H9 (cell line): ENCODE results near the gene DDA1. TPM values are rescaled to one million over a fixed set of nuclear protein-coding genes. Genes with fewer than 3 reads are reported as not detected.
A peak's percentile ranks its signal among the peaks of the same experiment; 100 is the strongest.

Source experiments
- DNase-seq: peaks from one replicate; pipeline ENCODE4 v3.0.0-alpha.2; 2017
- H2AFZ ChIP-seq: one replicate; pipeline ENCODE4 v1.6.1; 2013; ENCODE audit warnings: mild to moderate bottlenecking, low read length, control low read depth, moderate library complexity
- H2AK5ac ChIP-seq: 2 replicates; pipeline ENCODE4 v1.6.1; 2013; ENCODE audit warnings: low read length, control low read depth, mixed read lengths; ENCODE audit not compliant: insufficient read length
- H2BK120ac ChIP-seq: one replicate; pipeline ENCODE4 v1.6.1; 2013; ENCODE audit warnings: low read depth, mild to moderate bottlenecking, low read length, control low read depth, inconsistent platforms; ENCODE audit not compliant: poor library complexity, severe bottlenecking
- H2BK12ac ChIP-seq: 2 replicates; pipeline ENCODE4 v1.6.1; 2013; ENCODE audit warnings: low read length, control low read depth, mixed read lengths, low read depth; ENCODE audit not compliant: insufficient read length
- H2BK15ac ChIP-seq: 2 replicates; pipeline ENCODE4 v1.6.1; 2013; ENCODE audit warnings: low read depth, low read length, control low read depth
- H2BK20ac ChIP-seq: one replicate; pipeline ENCODE4 v1.6.1; 2013; ENCODE audit warnings: low read depth, mild to moderate bottlenecking, low read length, control low read depth, inconsistent platforms; ENCODE audit not compliant: poor library complexity, severe bottlenecking
- H2BK5ac ChIP-seq: 2 replicates; pipeline ENCODE4 v1.6.1; 2013; ENCODE audit warnings: low read length, control low read depth, mixed read lengths; ENCODE audit not compliant: insufficient read length
- H3K14ac ChIP-seq: 2 replicates; pipeline ENCODE4 v1.6.1; 2013; ENCODE audit warnings: low read length, control low read depth; ENCODE audit not compliant: insufficient read depth
- H3K18ac ChIP-seq: 2 replicates; pipeline ENCODE4 v1.6.1; 2013; ENCODE audit warnings: low read depth, mild to moderate bottlenecking, mixed read lengths, low read length, control low read depth; ENCODE audit not compliant: insufficient read length
- H3K23ac ChIP-seq: 2 replicates; pipeline ENCODE4 v1.6.1; 2013; ENCODE audit warnings: low read length, control low read depth, mixed read lengths, low read depth; ENCODE audit not compliant: insufficient read length
- H3K23me2 ChIP-seq: 2 replicates; pipeline ENCODE4 v1.6.1; 2013; ENCODE audit warnings: low read depth, mild to moderate bottlenecking, mixed read lengths, low read length, control low read depth; ENCODE audit not compliant: insufficient read length, poor library complexity, severe bottlenecking
- H3K27ac ChIP-seq: 2 replicates; pipeline ENCODE4 v1.5.1; 2013; ENCODE audit warnings: low read length, control low read depth, mixed read lengths, low read depth; ENCODE audit not compliant: insufficient read length
- H3K27me3 ChIP-seq: 2 replicates; pipeline ENCODE4 v1.6.1; 2013; ENCODE audit warnings: low read length, control low read depth, inconsistent platforms; ENCODE audit not compliant: insufficient read depth
- H3K4ac ChIP-seq: 2 replicates; pipeline ENCODE4 v1.6.1; 2013; ENCODE audit warnings: low read depth, mild to moderate bottlenecking, control low read depth, inconsistent platforms, low read length, moderate library complexity
- H3K4me1 ChIP-seq: 2 replicates; pipeline ENCODE4 v1.6.1; 2013; ENCODE audit warnings: low read length, control low read depth, inconsistent platforms; ENCODE audit not compliant: insufficient read depth
- H3K4me2 ChIP-seq: 2 replicates; pipeline ENCODE4 v1.6.1; 2013; ENCODE audit warnings: low read length, control low read depth, mixed read lengths; ENCODE audit not compliant: insufficient read length, insufficient read depth
- H3K56ac ChIP-seq: 2 replicates; pipeline ENCODE4 v1.6.1; 2013; ENCODE audit warnings: low read depth, mild to moderate bottlenecking, mixed read lengths, low read length, control low read depth; ENCODE audit not compliant: insufficient read length
- H3K79me1 ChIP-seq: 2 replicates; pipeline ENCODE4 v1.6.1; 2013; ENCODE audit warnings: low read depth, mild to moderate bottlenecking, moderate library complexity, low read length, control low read depth, inconsistent platforms; ENCODE audit not compliant: insufficient read depth, poor library complexity, severe bottlenecking
- H3K79me2 ChIP-seq: 2 replicates; pipeline ENCODE4 v1.6.1; 2013; ENCODE audit warnings: low read length, control low read depth, inconsistent platforms; ENCODE audit not compliant: insufficient read depth
- H3K9ac ChIP-seq: 2 replicates; pipeline ENCODE4 v1.6.1; 2013; ENCODE audit warnings: low read length, control low read depth, mixed read lengths; ENCODE audit not compliant: insufficient read length; ENCODE audit errors: extremely low read depth
- H3K9me3 ChIP-seq: one replicate; pipeline ENCODE4 v1.6.1; 2013; ENCODE audit warnings: low read depth, low read length, inconsistent platforms; ENCODE audit not compliant: control insufficient read depth
- H3T11ph ChIP-seq: one replicate; pipeline ENCODE4 v1.6.1; 2013; ENCODE audit warnings: mild to moderate bottlenecking, low read length, control low read depth, inconsistent platforms
- H4K20me1 ChIP-seq: one replicate; pipeline ENCODE4 v1.6.1; 2013; ENCODE audit not compliant: control insufficient read depth, insufficient read length, insufficient read depth
- H4K5ac ChIP-seq: 2 replicates; pipeline ENCODE4 v1.6.1; 2013; ENCODE audit warnings: low read depth, mild to moderate bottlenecking, mixed read lengths, low read length, control low read depth; ENCODE audit not compliant: insufficient read length
- H4K8ac ChIP-seq: replicated peaks from 2 replicates; pipeline ENCODE4 v1.6.1; 2013; ENCODE audit warnings: low read length, control low read depth, mixed read lengths, low read depth; ENCODE audit not compliant: insufficient read length
- H4K91ac ChIP-seq: 2 replicates; pipeline ENCODE4 v1.6.1; 2013; ENCODE audit warnings: low read depth, mild to moderate bottlenecking, moderate library complexity, mixed read lengths, low read length, control low read depth; ENCODE audit not compliant: insufficient read length
- H3K27ac Mint-ChIP-seq, 3 experiments: 2 replicates in 2 of 3; 3 replicates in 1 of 3; pipeline ENCODE4 v1.8.0; 2020 to 2021; ENCODE audit warnings: mixed read lengths in 3 of 3, mild to moderate bottlenecking in 1 of 3, moderate library complexity in 1 of 3
- H3K27me3 Mint-ChIP-seq: 2 replicates; pipeline ENCODE4 v1.8.0; 2021; ENCODE audit warnings: low read depth, mild to moderate bottlenecking, moderate library complexity, mixed read lengths
- H3K36me3 Mint-ChIP-seq, 3 experiments: 2 replicates in 2 of 3; 3 replicates in 1 of 3; pipeline ENCODE4 v1.8.0; 2020 to 2021; ENCODE audit warnings: low read depth in 3 of 3, mixed read lengths in 3 of 3; ENCODE audit not compliant: insufficient read depth in 1 of 3
- H3K4me1 Mint-ChIP-seq, 2 experiments: 2 replicates each; pipeline ENCODE4 v1.8.0; 2020; ENCODE audit warnings: mixed read lengths in 2 of 2
- H3K4me3 Mint-ChIP-seq, 2 experiments: 2 replicates in 1 of 2; 3 replicates in 1 of 2; pipeline ENCODE4 v1.8.0; 2020 to 2021; ENCODE audit warnings: mild to moderate bottlenecking in 2 of 2, mixed read lengths in 2 of 2, moderate library complexity in 1 of 2
- H3K9me3 Mint-ChIP-seq, 2 experiments: 2 replicates in 1 of 2; 3 replicates in 1 of 2; pipeline ENCODE4 v1.8.0; 2020; ENCODE audit warnings: mild to moderate bottlenecking in 2 of 2, mixed read lengths in 2 of 2, moderate library complexity in 1 of 2
- CTCF ChIP-seq: fragments of 200-600 bp; sonication (generic); conservative IDR thresholded peaks from 3 replicates; pipeline ENCODE4 v1.8.0; 2021; ENCODE audit warnings: antibody characterized with exemption, mild to moderate bottlenecking
- WGBS: extraction: QIAGEN DNeasy Blood & Tissue Kit; methylation state at CpG from one replicate; pipeline ENCODE4 v1.1.7; 2013; ENCODE audit warnings: missing lambda C conversion rate, low lambda C conversion rate, mixed read lengths; ENCODE audit not compliant: insufficient read length; ENCODE audit errors: extremely low coverage; 5-methylcytosine and 5-hydroxymethylcytosine counted together
- total RNA-seq: library from RNA; stranded (reverse); gene quantifications from 2 replicates; pipeline ENCODE4 v1.2.1, GENCODE V29; 2021

DDA1 gene
- total RNA-seq, 1 experiment from 2014 or later: 45.7 TPM

DNA sequence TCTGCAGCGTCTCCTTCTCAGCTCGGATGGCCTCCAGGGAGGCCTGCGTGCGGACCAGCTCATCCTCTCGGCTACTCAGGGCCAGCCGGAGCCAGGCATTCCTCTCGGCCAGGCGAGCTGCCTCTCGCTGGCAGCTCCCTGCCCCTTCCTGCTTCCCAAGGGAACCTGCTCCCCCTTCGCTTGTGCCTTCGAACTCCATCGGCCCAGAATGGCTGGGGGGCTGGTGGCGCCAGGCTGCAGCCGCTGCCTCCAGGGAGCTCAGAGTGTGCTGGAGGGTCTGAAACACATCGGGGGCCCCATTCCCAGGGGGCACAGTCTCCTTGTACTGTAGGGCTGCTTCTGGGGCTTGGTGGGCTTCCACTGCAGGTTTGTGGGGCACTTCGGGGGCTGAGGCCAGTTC is 46.8 kb upstream of the DDA1 start:
- Histone ChIP-seq H3K27ac (no peak overlapping the region), H3K56ac (no peak overlapping the region), H3T11ph (no peak overlapping the region), H4K91ac (no peak overlapping the region), H3K4me2 (no peak overlapping the region), H3K23me2 (no peaks in the 10 kb centered on the region), H2BK5ac (no peak overlapping the region), H3K14ac (no peak overlapping the region; the same call in 1 of the 2 replicates), H4K5ac (no peak overlapping the region), H3K23ac (no peak overlapping the region), H3K79me2 (no peaks in the 10 kb centered on the region), H2BK20ac (no peak overlapping the region), H3K79me1 (no peaks in the 10 kb centered on the region), H3K4me1 (peaks cover 4% of the 10 kb centered on the region; the same call in 1 of the 2 replicates), H3K9me3 (peaks cover 13% of the 10 kb centered on the region), H2BK120ac (no peak overlapping the region), H2AFZ (no peak overlapping the region), H3K9ac (no peak overlapping the region), H3K27me3 (no peaks in the 10 kb centered on the region), H2BK12ac (no peak overlapping the region), H2BK15ac (no peak overlapping the region), H4K20me1 (no peaks in the 10 kb centered on the region), H4K8ac (no peak overlapping the region), H2AK5ac (no peak overlapping the region), H3K4ac (no peak overlapping the region), H3K18ac (no peak overlapping the region)
- H3K4me3 Mint-ChIP-seq: no peak overlapping the region
- no peaks in the 10 kb centered on the region; a peak in 1 of 5 replicates for H3K9me3 Mint-ChIP-seq
- peaks cover 15 to 28% of the 10 kb centered on the region in 2 experiments for H3K4me1 Mint-ChIP-seq
- no peak for DNase-seq
- no CpG with 5 or more reads among the region's 16 CpGs for WGBS
- H3K36me3 Mint-ChIP-seq: peaks cover 0 to 13% (median 0%) of the 10 kb centered on the region in 3 experiments; a peak in 3 of 7 replicates
- H3K27me3 Mint-ChIP-seq: peaks cover 1% of the 10 kb centered on the region
- TF ChIP-seq CTCF: no peak
- peak overlapping the region in 2 of 3 experiments; percentile 28 to 40; a peak in 2 of 7 replicates for H3K27ac Mint-ChIP-seq
